GM21529 (cell line): ENCODE results near the gene PROK1.
"Not testable (repeated sequence)": the region's sequence is repeated elsewhere in the genome, so short reads cannot be mapped to it uniquely, and the experiment has no call there.

Experiments
- ATAC-seq: cut with Tn5 transposase; IDR thresholded peaks from one replicate; pipeline ENCODE4 v1.9.1; 2021; ENCODE audit not compliant: unreplicated experiment

The PROK1 gene, protein sequence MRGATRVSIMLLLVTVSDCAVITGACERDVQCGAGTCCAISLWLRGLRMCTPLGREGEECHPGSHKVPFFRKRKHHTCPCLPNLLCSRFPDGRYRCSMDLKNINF

GRCh38 chr1:110450929-110451328, at the start of gene PROK1:
TSS of gene PROK1 (plus strand) at chr1:110451149. CDS start at chr1:110451217, 68 bp downstream.
- ATAC-seq = no peak

GRCh38 chr1:110403805-110404204, 47.1 kb upstream of the PROK1 start:
- no peak for ATAC-seq

GRCh38 chr1:110404401-110404800, 46.5 kb upstream of the PROK1 start:
- no peak for ATAC-seq

- not testable (repeated sequence) for ATAC-seq
Measured at GRCh38 chr1:110406407-110406806, 44.5 kb upstream of the PROK1 start.

DNA sequence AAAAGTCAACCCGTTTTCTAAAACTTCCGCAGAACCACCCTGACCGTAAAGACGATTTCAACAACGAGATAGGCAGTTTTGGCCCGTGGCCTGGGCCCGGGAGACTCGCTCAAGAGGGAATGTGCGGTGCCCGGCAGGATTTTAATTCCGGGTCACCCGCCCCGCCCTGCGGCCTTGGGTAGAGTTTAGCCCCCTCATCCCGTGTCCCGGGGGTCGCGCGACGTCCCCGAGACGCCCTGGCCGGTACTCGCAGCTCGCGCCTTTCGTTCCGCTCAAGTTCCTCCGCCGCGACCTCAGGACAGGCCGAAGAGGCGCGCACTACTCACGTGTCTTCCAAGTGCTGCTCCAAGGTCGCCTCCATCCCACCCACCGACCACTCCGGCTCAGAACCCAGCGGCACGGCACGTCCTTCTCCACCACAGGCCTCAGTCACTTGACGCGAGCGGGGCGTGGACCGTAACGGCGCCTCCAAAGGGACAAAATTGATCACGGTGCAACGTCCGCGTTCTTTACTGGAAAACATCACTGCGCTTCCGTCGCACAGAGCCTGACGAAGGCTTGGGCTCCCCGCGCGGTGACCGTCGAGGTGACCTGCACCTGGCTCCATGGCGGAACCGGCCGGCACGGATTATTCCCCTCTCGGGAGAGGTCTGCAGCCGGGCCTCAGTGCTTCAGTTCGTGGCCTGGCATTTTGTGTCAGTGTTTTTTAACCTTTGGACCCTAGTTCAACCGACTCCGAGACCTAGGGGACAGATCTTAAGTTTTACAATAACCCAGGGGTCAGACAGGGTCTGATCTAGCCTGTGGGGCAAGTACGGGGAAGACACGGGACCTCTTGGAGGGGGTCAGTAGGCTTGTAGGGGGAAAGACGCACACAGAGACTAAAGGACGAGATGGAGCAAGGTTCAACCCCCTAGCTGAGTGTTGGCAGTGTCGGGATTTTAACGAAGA, 43.4 kb upstream of the PROK1 start, which contains the start of gene LAMTOR5:
LAMTOR5 (minus strand) TSS at position 435 of the 951 bp plus-strand sequence; CDS start at position 361, 74 bp downstream.
- peak; percentile 85 for ATAC-seq

- no peak for ATAC-seq
Measured at GRCh38 chr1:110408488-110408887, 42.5 kb upstream of the PROK1 start.

DNA sequence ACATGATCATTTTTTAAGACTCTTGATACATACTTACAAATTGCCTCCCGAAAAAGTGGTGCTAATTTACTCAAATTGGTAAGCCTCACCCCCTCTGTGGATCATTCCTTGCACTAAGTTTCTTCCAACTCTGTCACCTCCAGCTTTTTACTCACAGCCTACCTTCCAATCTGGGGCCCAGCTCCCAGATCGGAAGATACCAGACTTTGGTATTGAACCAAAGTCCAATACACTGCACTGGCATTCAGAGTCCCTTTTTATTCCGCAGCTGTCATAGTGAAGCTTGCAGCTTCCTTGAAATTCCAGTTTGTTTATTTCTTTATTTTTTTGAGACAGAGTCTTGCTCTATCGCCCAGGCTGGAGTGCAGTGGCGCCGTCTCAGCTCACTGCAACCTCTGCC, 41.6 kb upstream of the PROK1 start:
- no peak for ATAC-seq

- ATAC-seq = no peak
Measured at GRCh38 chr1:110411173-110411735, 39.7 kb upstream of the PROK1 start.

- no peak for ATAC-seq
Measured at GRCh38 chr1:110412576-110412975, 38.4 kb upstream of the PROK1 start.

- ATAC-seq = not testable (repeated sequence)
Measured at GRCh38 chr1:110413045-110413444, 37.9 kb upstream of the PROK1 start.

- ATAC-seq = no peak
Measured at GRCh38 chr1:110418729-110419128, 32.2 kb upstream of the PROK1 start.

DNA sequence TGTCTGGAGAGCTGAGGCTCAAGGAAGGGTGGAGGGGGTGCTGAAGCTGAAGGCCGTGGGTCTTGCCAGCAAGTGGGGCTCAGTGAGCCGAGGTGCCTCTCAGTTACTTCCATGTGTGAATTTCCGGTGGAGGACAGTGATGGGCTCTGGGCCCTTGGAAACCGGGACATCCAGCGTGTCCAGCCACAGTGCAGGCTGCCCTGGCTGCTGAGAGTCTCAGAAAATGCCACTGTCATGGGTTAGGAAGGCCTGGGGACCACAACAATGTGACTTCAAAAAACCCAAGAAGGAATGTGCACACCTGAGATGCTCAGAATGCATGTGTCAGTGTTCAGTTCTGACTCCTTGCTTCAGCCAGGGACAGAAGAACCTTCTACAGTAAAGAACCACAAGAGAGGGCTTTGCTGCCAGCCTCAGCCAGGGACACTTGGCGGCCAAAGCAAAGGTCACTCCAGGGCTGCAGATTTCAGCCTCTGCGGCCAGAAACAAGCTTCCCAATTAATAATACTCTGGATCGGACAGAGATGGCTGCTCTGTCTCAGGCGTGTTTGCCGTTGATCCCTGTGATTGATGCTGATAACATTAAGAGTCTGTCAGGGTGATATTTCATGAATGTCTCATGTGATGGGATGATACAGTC, 30.8 kb upstream of the PROK1 start:
- ATAC-seq = no peak

DNA sequence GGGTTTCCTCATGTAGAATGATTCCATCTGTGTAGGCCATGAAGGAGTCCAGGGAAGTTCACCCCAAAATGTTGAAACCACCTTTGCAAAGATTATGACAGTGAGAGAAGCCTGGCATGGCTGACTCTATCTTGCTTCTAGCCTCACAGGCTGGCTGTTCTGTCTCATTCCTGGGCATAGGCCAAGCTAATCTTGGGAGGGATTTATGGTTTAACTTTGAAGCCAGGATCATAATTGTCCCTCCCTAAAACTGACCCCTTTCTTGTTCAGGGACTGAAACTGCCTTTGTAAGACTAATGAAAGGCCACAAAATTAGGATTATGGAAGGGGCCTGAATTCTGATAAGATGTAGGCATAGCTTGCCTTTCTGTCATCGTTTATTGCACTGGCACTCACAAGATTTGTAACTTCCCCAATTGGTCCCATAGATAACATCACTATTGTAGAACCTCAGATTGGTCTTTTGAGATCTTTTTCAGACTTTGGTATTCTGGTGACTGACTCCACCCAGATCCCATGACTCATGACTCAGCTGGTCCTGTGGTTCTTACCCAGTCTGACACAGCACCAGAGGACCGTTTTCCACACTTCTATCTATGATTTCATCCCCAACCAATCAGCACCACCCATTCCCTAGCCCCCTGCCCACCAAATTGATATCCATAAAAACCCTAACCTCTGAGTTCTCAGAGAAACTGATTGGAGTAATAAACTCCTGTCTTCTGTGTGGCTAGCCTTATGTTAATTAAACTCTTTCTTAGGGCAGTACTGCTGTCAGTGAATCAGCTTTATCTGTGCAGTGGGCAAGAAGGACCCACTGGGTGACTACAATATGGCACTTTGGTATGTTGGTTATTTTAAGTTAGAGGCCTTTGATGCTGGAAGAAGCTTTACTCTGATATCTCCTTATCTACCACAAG, 29.8 kb upstream of the PROK1 start:
- ATAC-seq = no peak

DNA sequence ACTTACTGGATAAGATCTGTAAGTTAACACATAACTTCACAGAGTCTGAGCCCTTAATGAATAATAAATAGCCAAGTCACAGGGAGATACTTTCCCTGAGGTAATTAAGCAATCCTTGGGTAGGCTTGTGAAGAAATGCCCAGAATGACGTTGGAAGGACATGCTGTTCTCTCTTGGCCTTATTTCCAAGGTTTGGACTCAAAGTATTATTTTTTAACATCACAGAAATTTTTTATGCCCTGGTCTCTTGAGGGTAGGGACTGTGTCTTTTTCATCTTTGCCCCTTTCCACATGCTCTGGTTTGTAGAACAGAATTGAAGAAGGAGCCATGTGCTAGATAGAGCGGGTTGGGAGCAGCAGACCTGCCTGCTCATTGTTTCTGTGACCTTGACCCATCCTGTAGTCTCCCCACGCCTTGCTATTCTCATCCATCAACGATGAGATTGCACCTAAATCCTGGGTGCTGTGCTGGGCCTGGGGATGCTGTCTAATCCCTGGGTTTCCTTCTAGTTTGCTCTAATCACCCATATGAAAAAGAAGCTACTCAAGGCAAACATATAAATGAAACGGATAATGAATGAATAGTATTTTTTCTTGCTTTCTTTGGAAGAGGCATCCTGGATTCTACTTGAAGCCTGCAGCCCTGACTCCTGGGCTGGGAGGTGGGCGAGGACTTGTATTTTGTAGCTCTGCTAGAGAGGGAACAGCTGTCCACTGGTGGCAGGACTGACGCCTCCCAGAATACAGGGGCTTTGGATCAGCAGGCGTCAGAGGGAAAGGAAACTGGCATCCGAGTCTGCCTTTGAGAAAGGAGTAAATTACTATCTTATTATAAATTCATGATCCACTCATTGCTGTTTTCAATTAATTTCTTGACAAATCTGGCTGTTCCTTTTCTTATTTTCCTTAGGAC, 26.0 kb upstream of the PROK1 start:
- ATAC-seq = no peak

DNA sequence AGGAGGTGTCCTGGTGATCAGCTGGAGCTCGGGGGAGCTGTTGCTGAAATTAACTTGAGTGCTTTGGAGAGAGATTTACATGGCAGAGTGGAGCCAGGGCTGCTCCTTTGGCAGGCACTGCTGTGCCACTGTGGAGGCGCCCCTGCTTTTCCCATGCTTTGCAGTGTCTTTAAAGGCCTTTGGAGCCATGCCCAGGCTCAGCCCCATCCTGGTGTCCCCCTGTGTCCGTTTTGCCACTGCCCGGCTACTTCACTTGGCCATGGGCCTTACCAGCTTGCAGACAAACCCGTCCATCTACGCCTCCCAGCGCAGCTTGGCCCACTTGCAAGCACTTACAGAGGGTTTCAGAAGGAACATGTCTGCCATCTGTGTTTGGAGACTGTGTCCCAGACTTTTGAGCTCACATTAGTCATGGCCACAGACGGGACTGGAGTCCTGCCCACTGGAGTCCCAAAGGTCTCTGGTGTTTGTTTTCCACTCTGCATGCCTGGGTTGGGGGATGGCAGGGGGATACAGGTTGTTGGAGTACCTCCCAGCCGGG, 25.3 kb upstream of the PROK1 start:
- ATAC-seq = no peak

- ATAC-seq = no peak
Measured at GRCh38 chr1:110426854-110427253, 24.1 kb upstream of the PROK1 start.

DNA sequence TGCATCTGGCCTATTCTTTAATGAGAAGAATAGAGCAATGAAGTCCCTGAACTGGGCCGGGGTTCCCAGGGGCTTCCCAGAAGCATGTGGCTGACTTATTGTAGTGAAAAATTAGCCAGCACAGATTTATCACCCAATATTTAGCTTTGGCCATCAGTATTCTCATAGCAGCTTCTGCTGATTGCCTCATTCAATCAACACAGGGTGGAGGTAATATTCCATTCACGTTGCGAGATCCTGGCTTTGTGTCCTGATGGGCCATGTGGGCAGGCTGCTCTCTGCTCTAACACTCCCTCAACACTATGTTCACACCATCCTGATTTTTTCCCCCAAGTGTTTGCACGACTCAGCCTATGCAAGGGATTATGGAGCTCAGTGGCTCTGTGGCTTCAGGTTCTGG, 22.0 kb upstream of the PROK1 start:
- no peak for ATAC-seq

- ATAC-seq = no peak
Measured at GRCh38 chr1:110430366-110430765, 20.6 kb upstream of the PROK1 start.

DNA sequence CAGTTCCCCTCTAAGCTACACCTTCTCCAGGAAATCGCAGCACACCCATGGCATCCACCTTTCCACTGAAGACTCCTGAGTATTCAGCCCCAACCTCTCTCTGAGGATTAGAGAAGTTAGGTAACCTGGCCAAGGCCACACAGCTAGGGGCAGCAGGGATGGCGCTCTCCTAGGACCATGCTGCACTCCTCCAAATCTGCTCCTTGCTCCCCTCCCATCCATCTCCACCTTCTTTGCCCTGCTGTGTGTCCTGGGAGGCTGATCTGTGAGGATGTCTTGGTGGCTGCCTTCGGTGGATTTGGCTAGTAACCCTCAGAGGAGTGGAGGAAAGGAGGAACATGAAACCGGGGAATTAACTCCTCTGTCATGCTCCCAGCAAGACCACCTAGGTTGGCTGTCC, 20.0 kb upstream of the PROK1 start:
- ATAC-seq = no peak
